ENCODE results near the gene SGPP1. TPM values are rescaled to one million over a fixed set of nuclear protein-coding genes. Genes with fewer than 3 reads are reported as not detected.
"Not testable (repeated sequence)": the region's sequence is repeated elsewhere in the genome, so short reads cannot be mapped to it uniquely, and the experiment has no call there.

The SGPP1 gene
- total and polyA plus RNA-seq, 12 donors, result 4.0 to 9.0 (median 4.7) TPM

GRCh38 chr14:63638493-63638892 is 89.4 kb downstream of the SGPP1 start:
- Histone ChIP-seq H3K9me3 (peaks cover 0 to 29% (median 18%) of the 10 kb centered on the region in 11 donors), H3K4me1 (peaks cover 0 to 25% (median 12%) of the 10 kb centered on the region in 9 donors), H3K36me3 (peaks cover 0 to 6% (median 0%) of the 10 kb centered on the region in 9 donors), H3K27ac (no peak overlapping the region), H3K4me3 (no peak overlapping the region), H3K27me3 (no peaks in the 10 kb centered on the region)
- ATAC-seq (no peak), DNase-seq (no peak)
- intact Hi-C loops (cut with DNase I), result loop anchor here in 4 of 10 donors (5.0 to 10.0 kb wide), 5 partner anchors 91 to 254 kb away; partner anchors contain the start of gene PPP2R5E (in 1 of the 4)
- WGBS, 2 donors, result 93 to 95% methylated on average over 1 of the region's 1 CpG
- no peak for TF ChIP-seq CTCF (IDR thresholded peaks at IDR 0.05)

- Histone ChIP-seq H3K4me1 (peaks cover 0 to 16% (median 8%) of the 10 kb centered on the region in 9 donors), H3K9me3 (peaks cover 0 to 29% (median 18%) of the 10 kb centered on the region in 11 donors)
- intact Hi-C loops (cut with DNase I), result loop anchor here in 4 of 10 donors (5.0 to 10.0 kb wide), 5 partner anchors 89 to 251 kb away; partner anchors contain the start of gene PPP2R5E (in 1 of the 4)
- not testable (repeated sequence) for H3K4me3 ChIP-seq, H3K27ac ChIP-seq, ATAC-seq, H3K27me3 ChIP-seq, H3K36me3 ChIP-seq, DNase-seq
- 91 to 98% methylated on average over 4 of the region's 4 CpGs for WGBS, 2 donors
These were observed 91.7 kb downstream of the SGPP1 start for GRCh38 chr14:63636094-63636635.

Other genes starting within 250 kb of the SGPP1 start
- gene PPP2R5E, start 184.7 kb downstream of the SGPP1 start, total RNA-seq, result 10 to 100 TPM; 32.8 to 44.4 (median 37.0) TPM
- gene PPP2R5E, start 184.7 kb downstream of the SGPP1 start, polyA plus RNA-seq, result 10 to 100 TPM in 1 of 2 donors, 1 to 10 TPM in 1; 6.1 to 10.1 TPM
- gene WDR89, start 86.2 kb downstream of the SGPP1 start, total RNA-seq, result 1 to 10 TPM; 5.5 to 6.9 (median 6.1) TPM
- gene WDR89, start 86.2 kb downstream of the SGPP1 start, polyA plus RNA-seq, result 1 to 10 TPM; 3.6 to 4.0 TPM
- gene SYNE2, start 124.9 kb upstream of the SGPP1 start, total RNA-seq, result 100 to 1,000 TPM in 6 of 10 donors, 10 to 100 TPM in 4; 88.4 to 205 (median 110) TPM
- 10 to 100 TPM; 43.6 to 98.7 TPM for gene SYNE2, start 124.9 kb upstream of the SGPP1 start, polyA plus RNA-seq

Measured in heart right ventricle (tissue), 16 donors.